Activated T-cell treated with anti-CD3 and anti-CD28 coated beads for 48 hours (primary cell): Measurements from ENCODE around the gene HOXA9.
A peak's percentile ranks its signal among the peaks of the same experiment; 100 is the strongest.

Experiments used
- DNase-seq: peaks from one replicate; pipeline ENCODE4 v3.0.0-alpha.2; 2020; ENCODE audit warnings: low read depth

Gene HOXA9

GRCh38 chr7:27153526-27153925 is 11.8 kb downstream of the HOXA9 start:
- no peak for DNase-seq

DNA sequence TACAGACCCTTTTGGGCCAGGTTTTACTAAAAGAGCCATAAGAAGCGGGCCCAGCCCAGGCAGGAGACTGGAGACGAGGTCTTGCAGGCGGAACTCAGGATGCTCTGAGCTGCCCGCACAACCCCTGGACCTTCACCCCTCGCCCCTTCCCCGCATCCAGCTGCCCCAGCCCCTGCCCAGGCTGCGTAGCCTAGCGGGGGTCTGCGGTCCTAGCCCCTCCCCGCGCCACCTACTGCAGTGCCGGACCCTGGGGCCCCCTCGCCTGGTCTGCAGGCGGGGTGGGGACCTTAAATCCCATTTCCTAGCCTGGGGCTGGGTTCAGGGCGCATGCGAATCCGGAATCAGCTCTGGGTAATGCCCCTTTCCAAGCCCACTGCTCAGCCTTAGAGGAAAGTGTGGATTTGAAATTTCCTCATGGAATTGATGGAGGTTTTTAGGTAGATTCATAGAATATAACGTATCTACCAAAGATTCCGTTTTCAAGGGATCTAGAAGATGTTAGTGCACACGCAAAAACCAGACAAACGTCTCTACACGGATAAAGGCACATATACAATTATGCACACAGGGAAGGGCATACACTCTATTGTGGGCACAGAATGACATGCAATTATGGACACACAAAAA is 12.4 kb downstream of the HOXA9 start:
- DNase-seq, result no peak

DNA sequence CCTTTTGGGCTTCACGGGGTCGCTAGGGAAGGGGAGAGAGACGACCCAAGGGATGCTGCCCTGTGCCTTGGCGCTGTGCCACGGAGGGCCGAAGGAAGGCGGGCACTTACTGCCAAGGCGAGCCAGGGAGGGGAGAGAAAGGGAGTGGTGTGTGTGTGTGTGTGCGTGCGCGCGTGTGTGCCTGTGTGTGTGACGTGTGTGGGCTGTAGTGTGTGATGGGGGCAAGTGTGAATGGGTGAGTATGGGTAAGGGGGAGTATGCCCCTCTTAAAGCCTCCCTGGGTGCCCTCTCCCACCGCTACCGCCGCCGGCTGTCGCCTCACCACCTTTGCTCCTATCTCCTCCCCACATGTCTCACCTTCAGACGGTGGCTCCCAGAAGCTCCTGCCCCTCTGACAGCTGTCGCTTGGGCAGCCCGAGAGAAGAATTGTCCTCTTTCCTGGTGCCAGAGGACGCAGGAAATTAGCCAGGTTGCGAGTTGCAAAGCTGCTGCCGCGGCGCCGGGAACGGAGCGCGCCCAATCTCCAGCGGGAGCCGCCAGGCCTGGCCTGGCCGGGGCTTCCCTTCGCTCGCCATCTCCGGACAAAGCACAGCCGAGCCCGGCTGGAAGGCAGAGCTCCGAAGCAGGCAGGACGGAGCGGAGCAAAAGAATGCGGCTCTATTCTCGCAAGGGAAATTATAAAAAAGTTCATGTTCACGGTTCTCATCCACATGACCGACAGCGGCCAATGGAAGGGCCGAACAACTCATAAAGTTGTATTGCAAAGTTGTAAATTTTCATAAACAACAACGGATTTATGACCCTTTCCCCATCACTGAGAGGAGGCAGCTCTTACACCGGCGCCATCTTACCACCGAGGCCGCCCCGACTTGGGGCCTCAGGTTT is 13.2 kb downstream of the HOXA9 start, which contains the start of gene HOXA3:
HOXA3 (minus strand) TSS at position 653 of the 885 bp plus-strand sequence. CDS start 41,943 bp downstream, outside the sequence.
- no peak for DNase-seq

DNA sequence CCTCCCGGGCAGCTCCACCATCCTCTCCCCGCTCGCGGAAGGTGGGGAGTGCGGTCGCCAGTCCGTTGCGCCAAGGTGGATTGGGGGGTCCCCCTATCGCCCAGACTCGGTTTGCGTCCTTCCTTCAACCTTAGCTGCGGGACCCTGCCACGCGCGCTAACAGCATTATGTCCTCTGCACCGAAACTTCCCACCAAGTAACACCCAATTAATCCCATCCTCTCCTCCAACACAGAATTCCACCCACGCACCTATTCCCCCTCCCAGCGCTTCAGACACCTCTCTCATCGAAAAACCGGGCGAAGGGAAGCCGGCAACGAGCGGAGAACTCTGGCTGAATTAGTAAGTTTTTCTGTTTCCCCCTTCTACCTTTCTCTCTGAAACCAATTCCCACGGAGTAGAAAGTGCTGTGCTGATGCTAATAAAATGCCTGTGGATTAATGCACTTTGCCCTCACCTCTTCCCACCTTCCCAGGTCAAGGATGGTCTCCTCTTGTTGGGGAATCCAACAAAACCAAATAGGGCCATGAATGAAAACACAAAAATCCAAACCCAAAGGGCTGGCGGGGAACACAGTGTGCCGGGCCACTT is 13.9 kb downstream of the HOXA9 start:
- DNase-seq, result no peak

DNA sequence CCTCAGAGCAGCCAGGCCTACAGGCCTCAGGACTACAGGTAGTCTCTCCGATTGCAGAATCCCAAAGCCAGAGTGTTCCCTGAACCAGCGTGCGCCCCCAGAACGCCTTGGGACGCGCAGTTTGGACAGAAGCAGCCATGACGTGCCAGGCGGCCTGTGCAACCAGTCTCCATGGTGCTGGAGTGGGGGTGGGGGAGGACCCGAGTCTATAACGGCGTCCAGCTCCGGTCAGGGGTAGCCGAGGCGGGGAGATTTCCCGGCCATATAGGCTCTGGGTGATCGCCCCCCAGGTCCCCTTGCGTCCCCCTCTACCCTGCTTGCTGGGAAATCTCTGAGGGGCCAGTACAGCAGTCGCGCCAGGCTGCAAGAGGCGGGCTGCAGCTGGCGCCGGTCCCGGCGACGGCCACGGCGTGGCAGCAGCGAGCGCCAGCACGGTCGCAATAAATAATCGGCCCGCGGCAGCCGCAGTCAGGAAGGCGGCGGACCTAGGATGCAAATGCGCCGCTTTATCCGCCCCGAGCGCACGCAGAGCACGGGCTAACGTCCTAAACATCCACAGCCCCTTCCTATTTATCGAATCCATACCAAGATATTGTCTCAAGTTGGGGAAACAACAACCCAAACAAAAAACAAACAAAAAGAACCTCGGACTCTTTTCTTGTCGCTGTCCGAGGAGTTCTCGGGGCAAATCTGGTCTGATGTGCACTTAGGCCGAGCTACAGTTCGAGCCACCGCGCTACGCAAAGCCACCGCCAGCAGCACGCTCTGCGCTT is 14.6 kb downstream of the HOXA9 start:
- peak; percentile 69 for DNase-seq

GRCh38 chr7:27149842-27150567 is 15.3 kb downstream of the HOXA9 start:
- no peak for DNase-seq

DNA sequence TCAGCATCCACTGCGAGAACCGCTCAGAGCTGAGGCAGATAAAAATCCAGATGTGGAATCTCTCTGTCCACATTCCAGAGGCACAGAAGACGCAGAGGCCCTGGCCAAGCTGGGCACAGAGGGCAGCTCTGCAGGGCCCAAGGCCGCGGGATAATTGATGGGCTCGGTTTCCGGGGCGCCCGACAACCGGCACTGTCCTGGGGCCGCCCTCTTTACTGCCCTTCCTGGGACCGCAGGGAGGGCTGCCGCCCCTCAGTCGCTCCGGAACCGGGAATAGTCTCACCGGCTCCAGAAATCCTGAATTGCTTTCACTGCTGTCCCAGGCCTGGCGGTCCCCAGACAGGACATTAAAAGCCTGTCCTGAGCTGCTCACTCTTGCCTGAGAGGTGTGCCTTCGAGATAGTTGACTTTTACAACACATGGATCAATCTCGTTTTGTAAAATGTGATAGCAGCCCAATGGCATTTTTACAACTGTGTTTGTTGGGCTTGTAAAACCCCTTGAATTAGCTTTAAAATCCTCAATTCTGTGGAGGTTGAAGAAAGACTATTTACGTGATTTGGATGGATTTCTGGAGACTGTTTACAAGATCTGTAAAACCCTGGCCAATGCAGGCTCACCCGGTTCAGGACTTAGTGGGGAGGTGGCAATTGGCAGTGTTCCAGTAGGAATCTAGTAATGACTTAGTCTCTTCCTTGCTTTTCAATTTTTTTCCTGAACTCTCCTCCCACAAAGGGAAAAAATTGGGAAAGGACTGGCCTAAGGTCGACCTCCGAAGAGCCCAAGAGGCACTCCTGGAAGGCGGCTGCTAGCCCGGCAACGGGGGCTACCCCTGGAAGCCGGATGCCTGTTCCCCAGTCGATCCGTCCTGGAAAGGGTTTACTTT is 16.3 kb downstream of the HOXA9 start:
- no peak for DNase-seq

DNA sequence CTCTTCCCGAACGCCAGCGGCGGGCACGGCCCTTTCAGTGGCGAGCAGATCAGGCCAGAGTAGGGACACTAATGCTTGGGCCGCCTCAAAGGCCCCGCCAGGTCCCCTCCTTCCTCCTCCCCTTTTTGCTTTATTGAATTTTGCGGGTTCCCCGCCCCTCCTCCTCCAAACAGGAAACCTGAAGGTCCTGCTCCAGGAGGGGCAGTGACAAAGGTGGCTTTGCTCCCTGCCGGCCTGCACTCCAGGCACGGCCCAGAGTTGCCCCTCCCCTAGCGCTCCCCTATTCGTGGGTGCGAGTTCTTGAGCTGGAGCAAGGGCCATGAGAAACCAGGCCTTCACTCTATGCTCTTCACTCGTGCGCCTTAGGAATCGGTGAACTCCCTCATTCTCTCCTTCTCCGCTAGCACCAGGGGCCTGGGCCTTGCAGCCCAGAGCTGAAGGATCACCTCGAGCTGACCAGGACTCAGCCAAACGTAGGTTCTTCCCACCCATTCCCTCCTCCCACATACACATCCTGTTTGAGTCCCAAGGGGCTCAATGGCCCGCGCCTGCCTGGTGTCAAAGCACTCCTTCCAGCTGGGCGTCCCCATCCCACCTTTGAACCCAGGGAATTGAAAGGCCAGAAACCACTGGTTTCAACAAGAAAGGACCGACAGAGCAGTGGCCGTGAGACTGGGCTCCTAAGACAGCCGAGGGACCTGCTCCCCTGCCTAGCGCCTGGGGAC is 17.1 kb downstream of the HOXA9 start:
- no peak for DNase-seq

DNA sequence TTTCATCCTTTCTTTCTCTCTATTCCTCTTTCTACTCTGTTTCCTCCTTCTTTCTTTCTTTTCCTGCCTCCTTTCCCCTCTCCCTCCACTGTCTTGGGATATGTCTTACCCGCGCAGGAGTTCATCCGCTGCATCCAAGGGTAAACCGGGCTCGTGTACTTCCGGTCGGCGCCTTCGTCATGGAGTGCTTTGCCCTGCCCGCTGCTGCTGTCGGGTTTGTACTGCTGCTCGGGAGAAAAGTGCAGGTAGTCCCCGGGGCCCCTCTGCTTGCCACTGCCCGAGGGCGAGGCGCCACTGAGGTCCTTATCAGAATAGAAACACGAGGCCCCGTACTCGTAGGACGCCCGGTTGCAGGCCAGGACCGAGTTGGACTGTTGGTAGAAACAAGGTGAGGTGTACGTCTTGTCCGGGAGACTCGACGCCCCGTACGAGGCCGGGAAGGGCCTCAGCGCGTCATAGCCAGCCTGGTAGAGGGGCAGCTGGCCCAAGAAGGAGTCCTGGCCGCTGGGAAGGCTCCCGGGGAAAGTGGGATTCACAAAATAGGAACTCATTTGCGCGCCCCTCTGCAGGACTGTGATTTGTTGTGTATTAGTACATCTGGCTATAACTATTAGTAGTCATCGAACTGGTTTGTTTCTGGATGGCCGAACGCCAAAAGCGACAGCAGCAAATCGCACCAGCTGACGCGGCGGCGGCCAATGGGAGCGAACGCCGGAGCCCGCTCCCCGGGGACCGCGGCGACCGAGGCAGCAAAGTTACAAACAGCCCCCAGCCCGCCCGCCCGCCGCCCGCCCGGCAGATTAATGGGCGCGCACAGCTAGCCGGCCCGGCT is 17.9 kb downstream of the HOXA9 start, which contains the start of gene HOXA6:
HOXA6 (minus strand) TSS at position 576 of the 832 bp plus-strand sequence; CDS start at position 551, 25 bp downstream.
- no peak for DNase-seq

- no peak for DNase-seq
Measured at GRCh38 chr7:27146491-27147198, 18.7 kb downstream of the HOXA9 start.

GRCh38 chr7:27145914-27146412 is 19.4 kb downstream of the HOXA9 start:
- DNase-seq, result no peak

GRCh38 chr7:27145165-27145913 is 20.0 kb downstream of the HOXA9 start:
- no peak for DNase-seq

DNA sequence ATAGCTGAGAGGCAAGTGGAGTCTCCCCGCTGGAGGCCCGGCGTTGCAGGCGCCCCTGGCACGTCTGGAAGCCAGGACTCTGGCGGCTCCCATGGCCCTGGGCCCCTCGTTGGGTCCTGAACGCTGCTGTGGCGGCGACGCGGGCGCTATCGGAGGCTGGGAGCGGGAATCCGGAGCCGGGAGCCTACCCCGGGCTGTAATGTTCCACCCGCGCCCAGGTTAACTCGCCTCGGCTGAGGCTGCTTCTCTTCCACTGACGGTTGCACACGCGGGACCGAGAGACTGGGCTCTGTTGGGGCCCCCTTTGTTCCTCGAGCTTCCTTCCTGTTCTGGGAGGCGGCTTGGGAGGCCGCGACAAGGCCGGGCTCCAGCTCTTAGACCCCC is 20.6 kb downstream of the HOXA9 start:
- no peak for DNase-seq

DNA sequence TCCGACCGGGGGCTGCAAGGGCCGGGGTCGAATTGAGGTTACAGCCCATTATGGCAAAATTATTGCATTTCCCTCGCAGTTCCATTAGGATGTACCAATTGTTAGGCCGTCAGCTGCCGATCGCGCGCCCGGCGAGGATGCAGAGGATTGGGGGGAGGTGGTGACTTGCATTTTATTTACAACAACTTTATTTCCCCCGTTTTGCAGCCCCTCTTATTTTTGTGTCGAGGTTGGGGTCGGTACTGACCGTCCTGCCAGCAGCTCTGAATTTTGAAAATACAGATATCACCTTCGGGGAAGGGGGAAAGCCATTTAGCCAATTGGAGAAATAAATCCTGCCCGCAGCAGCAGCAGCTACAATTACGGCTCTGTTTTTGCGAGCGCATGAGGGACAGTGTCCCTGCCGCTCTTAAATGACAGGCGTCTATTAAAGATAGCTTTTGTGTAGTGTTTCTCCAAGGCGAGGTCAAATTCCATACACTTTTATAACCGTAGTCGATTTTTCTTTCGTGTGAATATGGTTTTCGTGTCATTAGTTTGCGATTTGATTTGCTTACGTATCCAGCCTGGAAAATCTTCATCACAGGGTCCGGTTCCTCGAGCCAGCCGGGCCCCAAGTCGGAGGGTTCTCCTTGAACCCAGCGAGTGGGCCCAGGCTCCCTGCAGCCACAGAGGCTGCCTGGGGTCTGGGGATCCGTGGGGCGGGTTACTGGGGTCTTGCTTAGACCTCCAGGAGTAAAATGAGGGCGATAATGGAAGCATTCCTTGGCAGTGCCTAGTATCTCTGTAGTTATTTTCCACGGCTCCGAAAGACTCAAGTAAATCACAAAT is 21.2 kb downstream of the HOXA9 start:
- DNase-seq, result no peak

GRCh38 chr7:27143023-27143949 is 22.1 kb downstream of the HOXA9 start, which contains the start of gene HOXA5:
TSS of gene HOXA5 (minus strand) at chr7:27143681. CDS start at chr7:27143607, 74 bp downstream.
- DNase-seq, result no peak
